Mesenchymal stem cell (in vitro differentiated cells and primary cell): Measurements from ENCODE around the gene TRIO.

Source experiments
- DNase-seq: peaks from one replicate; pipeline ENCODE4 v3.0.0-alpha.2; 2013
- H2AFZ ChIP-seq: one replicate; pipeline ENCODE4 v1.6.1; 2013; ENCODE audit warnings: low read depth, mild to moderate bottlenecking, control low read depth, inconsistent platforms, low read length, moderate library complexity
- H2AK5ac ChIP-seq: 2 replicates; pipeline ENCODE4 v1.6.1; 2013; ENCODE audit warnings: low read length, moderate library complexity, mild to moderate bottlenecking, inconsistent platforms; ENCODE audit not compliant: severe bottlenecking
- H2BK120ac ChIP-seq: one replicate; pipeline ENCODE4 v1.6.1; 2013; ENCODE audit warnings: low read depth, mild to moderate bottlenecking, inconsistent platforms, low read length, moderate library complexity
- H2BK12ac ChIP-seq, 2 experiments: one replicate each; pipeline ENCODE4 v1.6.1; 2013; ENCODE audit warnings: inconsistent platforms in 2 of 2, low read length in 2 of 2, mild to moderate bottlenecking in 2 of 2, moderate library complexity in 2 of 2, control low read depth in 1 of 2
- H2BK15ac ChIP-seq: one replicate; pipeline ENCODE4 v1.6.1; 2013; ENCODE audit warnings: mild to moderate bottlenecking, low read depth, inconsistent platforms; ENCODE audit not compliant: poor library complexity, severe bottlenecking
- H2BK5ac ChIP-seq: 2 replicates; pipeline ENCODE4 v1.6.1; 2013; ENCODE audit warnings: low read depth, mild to moderate bottlenecking, low read length, control low read depth, inconsistent platforms; ENCODE audit not compliant: poor library complexity, severe bottlenecking
- H3K14ac ChIP-seq, 2 experiments: one replicate each; pipeline ENCODE4 v1.6.1; 2013; ENCODE audit warnings: inconsistent platforms in 2 of 2, low read length in 2 of 2, control low read depth in 1 of 2, mild to moderate bottlenecking in 1 of 2, moderate library complexity in 1 of 2
- H3K18ac ChIP-seq, 2 experiments: one replicate each; pipeline ENCODE4 v1.6.1; 2013; ENCODE audit warnings: inconsistent platforms in 2 of 2, low read length in 2 of 2, control low read depth in 1 of 2, low read depth in 1 of 2, mild to moderate bottlenecking in 1 of 2
- H3K23ac ChIP-seq, 2 experiments: one replicate each; pipeline ENCODE4 v1.6.1; 2013; ENCODE audit warnings: inconsistent platforms in 2 of 2, low read length in 2 of 2, mild to moderate bottlenecking in 2 of 2, moderate library complexity in 2 of 2, control low read depth in 1 of 2
- H3K27ac ChIP-seq: 2 replicates; pipeline ENCODE4 v1.5.1; 2013; ENCODE audit warnings: mild to moderate bottlenecking, moderate library complexity, low read length, control low read depth, inconsistent platforms; ENCODE audit not compliant: poor library complexity, severe bottlenecking
- H3K27me3 ChIP-seq, 2 experiments: 2 replicates each; pipeline versions ENCODE4 v1.6.1 to v1.7.0; 2013; ENCODE audit warnings: low read length in 2 of 2, mild to moderate bottlenecking in 2 of 2, moderate library complexity in 2 of 2, control low read depth in 1 of 2, inconsistent platforms in 1 of 2; ENCODE audit not compliant: control insufficient read depth in 1 of 2, insufficient read depth in 1 of 2
- H3K36me3 ChIP-seq, 2 experiments: 2 replicates each; pipeline versions ENCODE4 v1.6.1 to v1.7.0; 2013; ENCODE audit warnings: low read length in 2 of 2, control low read depth in 1 of 2, inconsistent platforms in 1 of 2, low read depth in 1 of 2, mild to moderate bottlenecking in 1 of 2; ENCODE audit not compliant: insufficient read depth in 2 of 2, control insufficient read depth in 1 of 2
- H3K4ac ChIP-seq, 2 experiments: one replicate each; pipeline ENCODE4 v1.6.1; 2013; ENCODE audit warnings: inconsistent platforms in 2 of 2, low read length in 2 of 2, mild to moderate bottlenecking in 2 of 2, moderate library complexity in 2 of 2, control low read depth in 1 of 2, low read depth in 1 of 2
- H3K4me1 ChIP-seq: 2 replicates; pipeline ENCODE4 v1.6.1; 2013; ENCODE audit warnings: low read depth, low read length, control low read depth; ENCODE audit not compliant: control insufficient read depth, insufficient read depth
- H3K4me2 ChIP-seq: 2 replicates; pipeline ENCODE4 v1.6.1; 2013; ENCODE audit warnings: low read length, mild to moderate bottlenecking, inconsistent platforms; ENCODE audit not compliant: poor library complexity, severe bottlenecking
- H3K4me3 ChIP-seq, 2 experiments: 2 replicates each; pipeline versions ENCODE4 v1.5.1 to v1.7.0; 2013; ENCODE audit warnings: low read length in 2 of 2, mild to moderate bottlenecking in 2 of 2, control low read depth in 1 of 2, low read depth in 1 of 2; ENCODE audit not compliant: insufficient read depth in 1 of 2
- H3K79me1 ChIP-seq: replicated peaks from 2 replicates; pipeline ENCODE4 v1.6.1; 2013; ENCODE audit warnings: mild to moderate bottlenecking, control low read depth, low read length, inconsistent platforms; ENCODE audit not compliant: poor library complexity, severe bottlenecking
- H3K9ac ChIP-seq: 2 replicates; pipeline ENCODE4 v1.7.0; 2013; ENCODE audit warnings: mild to moderate bottlenecking, low read length, moderate library complexity
- H3K9me3 ChIP-seq: 2 replicates; pipeline ENCODE4 v1.7.0; 2013; ENCODE audit warnings: mild to moderate bottlenecking, low read length; ENCODE audit not compliant: control insufficient read depth
- H4K8ac ChIP-seq: one replicate; pipeline ENCODE4 v1.6.1; 2013; ENCODE audit warnings: inconsistent platforms, mild to moderate bottlenecking, low read length, moderate library complexity
- H4K91ac ChIP-seq: one replicate; pipeline ENCODE4 v1.6.1; 2013; ENCODE audit warnings: mild to moderate bottlenecking, low read length, inconsistent platforms
- WGBS: methylation state at CpG from one replicate; pipeline ENCODE4 v1.1.7; 2013; ENCODE audit warnings: mixed read lengths; 5-methylcytosine and 5-hydroxymethylcytosine counted together

TRIO gene

GRCh38 chr5:14531668-14532067, 388.5 kb downstream of the TRIO start:
- Histone ChIP-seq H3K18ac (no peak overlapping the region), H3K27me3 (peaks cover 7 to 12% of the 10 kb centered on the region in 2 experiments), H3K4me3 (no peak overlapping the region), H3K4ac (no peak overlapping the region), H3K4me1 (no peaks in the 10 kb centered on the region), H3K23ac (no peak overlapping the region), H3K14ac (no peak overlapping the region), H2AFZ (no peak overlapping the region), H3K9ac (no peak overlapping the region), H2BK5ac (no peak overlapping the region), H2BK120ac (no peak overlapping the region), H3K79me1 (no peaks in the 10 kb centered on the region), H2BK12ac (no peak overlapping the region), H3K4me2 (no peak overlapping the region), H3K9me3 (no peaks in the 10 kb centered on the region), H2BK15ac (no peak overlapping the region), H3K27ac (no peak overlapping the region), H4K8ac (no peak overlapping the region), H2AK5ac (no peak overlapping the region), H4K91ac (no peak overlapping the region), H3K36me3 (no peaks in the 10 kb centered on the region)
- DNase-seq, result no peak
- WGBS, result 91% methylated on average over 7 of the region's 7 CpGs

DNA sequence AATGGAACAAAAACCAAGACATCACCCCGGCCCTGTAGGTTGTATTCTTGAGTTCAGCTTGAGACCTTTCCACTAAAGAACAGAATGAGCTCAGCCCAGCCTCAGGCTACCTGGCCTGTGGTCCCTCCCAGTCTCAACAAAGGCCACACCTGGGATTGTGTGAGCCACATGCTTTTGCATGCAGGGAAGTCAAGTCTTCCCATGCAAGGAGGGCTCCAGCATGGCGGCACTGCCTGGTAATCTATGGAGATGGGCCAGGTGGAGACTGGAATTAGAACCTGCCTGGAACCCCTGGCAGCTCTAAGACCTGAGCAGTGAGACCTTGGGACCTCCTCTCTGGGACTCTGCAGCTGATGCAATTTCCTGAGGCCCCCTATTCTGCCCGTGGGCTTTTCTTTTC, 389.0 kb downstream of the TRIO start:
- 65% methylated on average over 3 of the region's 3 CpGs for WGBS
- no peak overlapping the region for H2AFZ ChIP-seq

DNA sequence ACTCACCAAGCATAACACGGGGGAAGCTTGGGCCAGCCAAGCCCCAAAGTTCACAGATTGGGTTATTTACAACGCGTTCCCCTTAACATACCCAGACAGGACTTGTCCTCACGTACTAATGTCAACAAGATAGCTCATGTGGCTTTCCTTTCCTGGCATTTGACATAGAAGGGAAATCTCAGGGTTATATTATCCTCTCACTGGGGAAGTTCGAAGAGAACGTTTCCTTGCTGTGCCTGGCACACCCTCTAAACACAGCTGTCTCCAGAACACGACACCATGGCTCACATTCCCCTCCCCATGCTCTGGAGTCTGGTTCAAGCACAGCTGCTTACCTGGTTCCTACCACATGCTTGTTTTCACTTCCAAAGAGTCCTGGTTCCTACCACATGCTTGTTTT, 391.6 kb downstream of the TRIO start:
- H4K8ac ChIP-seq, result no peak overlapping the region
- DNase-seq, result peak; percentile 6
- no peak overlapping the region for H3K4me3 ChIP-seq
- WGBS, result 33% methylated on average over 7 of the region's 7 CpGs
- H3K4me1 ChIP-seq, result no peaks in the 10 kb centered on the region
- H2BK15ac ChIP-seq, result no peak overlapping the region
- no peak overlapping the region for H3K23ac ChIP-seq
- peaks cover 7 to 12% of the 10 kb centered on the region in 2 experiments for H3K27me3 ChIP-seq
- H2BK120ac ChIP-seq, result no peak overlapping the region
- no peak overlapping the region for H3K18ac ChIP-seq
- no peak overlapping the region for H3K14ac ChIP-seq
- no peak overlapping the region for H3K27ac ChIP-seq
- no peak overlapping the region for H2BK5ac ChIP-seq
- H3K4ac ChIP-seq, result no peak overlapping the region
- no peak overlapping the region for H2AFZ ChIP-seq
- peaks cover 3% of the 10 kb centered on the region for H3K9me3 ChIP-seq
- no peak overlapping the region for H2BK12ac ChIP-seq
- H3K79me1 ChIP-seq, result no peaks in the 10 kb centered on the region
- no peak overlapping the region for H3K4me2 ChIP-seq
- no peak overlapping the region for H3K9ac ChIP-seq
- H3K36me3 ChIP-seq, result no peaks in the 10 kb centered on the region
- H2AK5ac ChIP-seq, result no peak overlapping the region
- H4K91ac ChIP-seq, result no peak overlapping the region

More for the DNA sequence above, 389.0 kb downstream of the TRIO start:
- Histone ChIP-seq H3K4ac (no peak overlapping the region), H3K4me2 (no peak overlapping the region), H3K9ac (no peak overlapping the region), H4K91ac (no peak overlapping the region), H3K27me3 (peaks cover 7 to 12% of the 10 kb centered on the region in 2 experiments), H3K36me3 (no peaks in the 10 kb centered on the region), H2BK15ac (no peak overlapping the region), H3K79me1 (no peaks in the 10 kb centered on the region), H2AK5ac (no peak overlapping the region), H3K4me1 (no peaks in the 10 kb centered on the region), H3K23ac (no peak overlapping the region), H2BK12ac (no peak overlapping the region), H3K14ac (no peak overlapping the region), H3K27ac (no peak overlapping the region), H4K8ac (no peak overlapping the region), H2BK120ac (no peak overlapping the region), H3K18ac (no peak overlapping the region), H3K4me3 (no peak overlapping the region), H3K9me3 (no peaks in the 10 kb centered on the region), H2BK5ac (no peak overlapping the region)
- no peak for DNase-seq

DNA sequence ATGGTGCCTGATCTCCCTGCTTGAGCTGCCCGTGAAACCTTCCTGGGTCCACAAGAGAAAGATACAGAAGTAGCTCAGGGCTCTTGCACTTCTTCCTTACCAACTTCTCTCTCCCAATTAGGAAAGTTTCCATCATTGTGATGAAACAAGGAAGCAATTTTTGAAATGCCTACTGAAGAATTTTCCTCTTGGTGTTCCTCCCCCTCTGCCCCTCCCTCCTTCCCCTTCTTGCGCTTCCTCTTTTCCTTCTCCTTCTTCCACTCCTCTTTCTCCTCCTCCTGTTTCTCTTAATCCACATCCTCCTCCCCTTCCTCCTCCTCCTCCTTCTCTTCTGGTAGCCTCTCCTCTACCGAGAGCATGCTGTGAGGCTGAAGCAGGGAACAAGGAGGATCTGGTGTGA, 402.2 kb downstream of the TRIO start:
- no peak overlapping the region for H3K4me3 ChIP-seq
- no peak overlapping the region for H3K4ac ChIP-seq
- H3K23ac ChIP-seq, result no peak overlapping the region
- H4K91ac ChIP-seq, result no peak overlapping the region
- WGBS, result 72% methylated on average over 2 of the region's 3 CpGs
- no peak for DNase-seq
- no peak overlapping the region for H3K4me2 ChIP-seq
- peaks cover 8% of the 10 kb centered on the region for H3K9me3 ChIP-seq
- no peak overlapping the region for H3K9ac ChIP-seq
- no peaks in the 10 kb centered on the region for H3K36me3 ChIP-seq
- H2BK120ac ChIP-seq, result no peak overlapping the region
- peaks cover 14 to 36% of the 10 kb centered on the region in 2 experiments for H3K27me3 ChIP-seq
- H3K18ac ChIP-seq, result no peak overlapping the region
- no peak overlapping the region for H2AFZ ChIP-seq
- no peaks in the 10 kb centered on the region for H3K79me1 ChIP-seq
- H3K14ac ChIP-seq, result no peak overlapping the region
- no peak overlapping the region for H2BK15ac ChIP-seq
- no peak overlapping the region for H2AK5ac ChIP-seq
- no peak overlapping the region for H2BK5ac ChIP-seq
- no peak overlapping the region for H2BK12ac ChIP-seq
- H4K8ac ChIP-seq, result no peak overlapping the region
- H3K27ac ChIP-seq, result no peak overlapping the region
- H3K4me1 ChIP-seq, result no peaks in the 10 kb centered on the region
